Activated CD4-positive, alpha-beta T cell treated with anti-CD3 and anti-CD28 coated beads, Interleukin-2, amount 10 ng/mL, durations not matched to agents 7 days and 5 days (primary cell): ENCODE measurements around the gene ANKRD1. TPM values are rescaled to one million over a fixed set of nuclear protein-coding genes. Genes with fewer than 3 reads are reported as not detected.
"Not testable (repeated sequence)": the region's sequence is repeated elsewhere in the genome, so short reads cannot be mapped to it uniquely, and the experiment has no call there.

Experiments
- CTCF ChIA-PET: fragments of 350-600 bp; sonication (Branson Sonifier 250); formaldehyde crosslinking; loops from one replicate; lab custom pipeline; 2021; ENCODE audit warnings: antibody characterized with exemption; lab: Charles Lee
- POLR2A ChIA-PET: fragments of 350-600 bp; sonication (Branson Sonifier 250); formaldehyde crosslinking; loops from one replicate; lab custom pipeline; 2021; ENCODE audit warnings: antibody characterized with exemption; lab: Charles Lee
- DNase-seq: peaks from one replicate; pipeline ENCODE4 v3.0.0-alpha.2; 2020
- H3K27ac Mint-ChIP-seq: one replicate; pipeline ENCODE4 v1.8.0; 2021; ENCODE audit warnings: mild to moderate bottlenecking, moderate library complexity, mixed read lengths
- H3K27me3 Mint-ChIP-seq: one replicate; pipeline ENCODE4 v1.8.0; 2021; ENCODE audit warnings: mixed read lengths
- H3K36me3 Mint-ChIP-seq: one replicate; pipeline ENCODE4 v1.8.0; 2021; ENCODE audit warnings: low read depth, mixed read lengths
- H3K4me1 Mint-ChIP-seq: one replicate; pipeline ENCODE4 v1.8.0; 2021; ENCODE audit warnings: mixed read lengths
- H3K4me3 Mint-ChIP-seq: one replicate; pipeline ENCODE4 v1.8.0; 2021; ENCODE audit warnings: mild to moderate bottlenecking, moderate library complexity, mixed read lengths
- H3K9me3 Mint-ChIP-seq: one replicate; pipeline ENCODE4 v1.8.0; 2021; ENCODE audit warnings: mixed read lengths
- total RNA-seq, 2 experiments: library from RNA; stranded (reverse); gene quantifications; one replicate each; pipeline ENCODE4 v1.2.3, GENCODE V29; 2021

ANKRD1 gene
- total RNA-seq, 2 experiments from 2014 or later, result not detected

DNA sequence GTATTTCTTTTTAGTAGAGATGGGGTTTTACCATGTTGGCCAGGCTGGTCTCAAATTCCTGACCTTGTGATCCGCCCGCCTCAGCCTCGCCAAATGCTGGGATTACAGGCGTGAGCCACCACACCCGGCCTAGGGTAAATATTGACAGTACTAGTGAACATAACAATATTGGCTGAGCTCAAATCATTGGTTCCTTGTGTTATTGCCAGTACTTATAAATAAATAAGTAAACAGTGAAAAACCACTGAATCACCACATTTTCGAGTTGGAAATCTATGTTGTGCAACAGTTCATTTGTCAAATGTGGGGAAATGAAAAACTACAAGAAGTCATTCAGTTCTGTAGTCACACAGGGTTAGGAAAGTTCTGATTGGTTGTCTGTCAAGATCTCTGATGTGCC, 33.3 kb downstream of the ANKRD1 start:
- Mint-ChIP-seq H3K4me3 (no peak overlapping the region), H3K27me3 (no peaks in the 10 kb centered on the region), H3K9me3 (no peaks in the 10 kb centered on the region), H3K4me1 (peaks cover 4% of the 10 kb centered on the region), H3K27ac (no peak overlapping the region), H3K36me3 (peaks cover 44% of the 10 kb centered on the region)
- no peak for DNase-seq
- POLR2A ChIA-PET, result no interaction called here
- CTCF ChIA-PET, result interaction anchor here (1.2 kb wide), 1 partner anchor 69 kb away, joined by 3 read pairs; no protein-coding TSS in a partner anchor

DNA sequence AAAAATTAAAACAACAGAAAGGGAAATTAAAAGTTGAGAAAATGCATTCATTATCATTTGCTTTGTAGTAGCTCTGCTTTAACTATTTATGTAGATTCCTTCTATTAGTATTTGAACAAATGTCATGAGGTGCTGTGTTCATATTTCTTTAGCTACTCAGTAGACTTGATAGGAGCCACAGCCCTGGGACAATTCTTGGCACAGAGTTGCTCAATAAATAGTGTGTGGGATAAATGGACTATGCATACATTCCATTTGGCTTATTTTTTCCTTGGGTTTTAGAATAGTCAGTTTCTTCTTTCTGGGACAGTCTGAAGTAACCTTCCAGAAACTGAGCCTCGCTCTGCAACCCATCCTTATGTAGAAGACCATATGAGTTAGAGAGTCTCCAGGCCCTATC, 35.7 kb downstream of the ANKRD1 start:
- ChIA-PET CTCF (no interaction called here), POLR2A (no interaction called here)
- H3K4me3 Mint-ChIP-seq, result no peak overlapping the region
- no peaks in the 10 kb centered on the region for H3K27me3 Mint-ChIP-seq
- peaks cover under 1% of the 10 kb centered on the region for H3K4me1 Mint-ChIP-seq
- DNase-seq, result no peak
- peaks cover 35% of the 10 kb centered on the region for H3K36me3 Mint-ChIP-seq
- no peaks in the 10 kb centered on the region for H3K9me3 Mint-ChIP-seq
- H3K27ac Mint-ChIP-seq, result no peak overlapping the region

GRCh38 chr10:90884431-90884830, 36.5 kb downstream of the ANKRD1 start:
- Mint-ChIP-seq H3K4me1 (peaks cover 3% of the 10 kb centered on the region), H3K9me3 (no peaks in the 10 kb centered on the region), H3K4me3 (no peak overlapping the region), H3K36me3 (peaks cover 34% of the 10 kb centered on the region), H3K27ac (no peak overlapping the region), H3K27me3 (no peaks in the 10 kb centered on the region)
- DNase-seq, result no peak
- ChIA-PET POLR2A (no interaction called here), CTCF (interaction anchor here (1.0 kb wide), 1 partner anchor 278 kb away, joined by 3 read pairs; no protein-coding TSS in a partner anchor)

GRCh38 chr10:90880059-90880719, 40.7 kb downstream of the ANKRD1 start:
- H3K4me1 Mint-ChIP-seq, H3K4me3 Mint-ChIP-seq, POLR2A ChIA-PET, H3K27me3 Mint-ChIP-seq, DNase-seq, H3K27ac Mint-ChIP-seq, H3K9me3 Mint-ChIP-seq: not testable (repeated sequence)
- peaks cover 31% of the 10 kb centered on the region for H3K36me3 Mint-ChIP-seq
- CTCF ChIA-PET, result interaction anchor here (0.6 to 1.6 kb wide), 8 partner anchors 10 to 1042 kb away, joined by 3 to 7 read pairs (median 4); no protein-coding TSS in a partner anchor

DNA sequence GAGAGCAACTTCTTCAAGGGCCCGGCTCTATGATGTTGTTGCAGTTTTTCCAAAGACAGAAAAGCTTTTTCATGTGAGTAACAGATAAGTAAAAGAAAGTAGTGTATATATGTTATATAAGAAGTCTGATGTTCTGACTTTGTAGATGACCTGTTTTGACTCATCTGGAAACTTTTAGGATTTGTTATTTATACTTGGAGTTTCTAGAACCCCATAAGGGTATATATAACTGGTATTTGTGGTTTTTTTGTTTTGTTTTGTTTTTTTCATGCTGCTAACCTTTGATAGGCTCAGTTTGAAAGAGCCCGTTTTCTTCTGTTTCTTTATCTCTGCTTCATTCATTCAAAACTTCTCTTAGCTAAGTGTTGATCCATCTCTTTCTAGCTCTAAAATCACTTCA, 41.8 kb downstream of the ANKRD1 start:
- Mint-ChIP-seq H3K4me1 (peaks cover 8% of the 10 kb centered on the region), H3K9me3 (no peaks in the 10 kb centered on the region), H3K36me3 (peaks cover 31% of the 10 kb centered on the region), H3K27me3 (no peaks in the 10 kb centered on the region), H3K4me3 (no peak overlapping the region), H3K27ac (no peak overlapping the region)
- POLR2A ChIA-PET, result no interaction called here
- CTCF ChIA-PET, result interaction anchor here (0.7 to 1.6 kb wide), 8 partner anchors 11 to 1045 kb away, joined by 3 to 7 read pairs (median 3); partner anchors contain the start of gene BTAF1
- DNase-seq, result no peak

DNA sequence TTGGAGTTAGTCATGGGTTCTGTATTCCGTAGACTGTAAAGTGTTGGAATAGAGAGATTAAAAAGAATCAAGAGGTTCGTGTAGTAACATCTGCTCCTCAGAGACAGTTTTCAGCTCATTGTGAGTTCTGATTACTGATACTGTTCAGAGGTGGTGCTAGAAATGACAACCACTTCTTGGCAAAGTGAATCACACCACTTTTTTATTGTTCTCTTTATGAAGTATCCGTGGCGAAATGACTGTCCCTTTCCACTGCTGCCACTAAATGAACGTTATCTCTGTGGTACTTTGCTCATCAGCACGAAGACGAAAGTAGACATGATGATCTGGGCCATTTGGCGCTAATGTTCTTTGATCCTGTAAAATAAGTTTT, 48.3 kb downstream of the ANKRD1 start:
- H3K27me3 Mint-ChIP-seq, result peaks cover 20% of the 10 kb centered on the region
- H3K36me3 Mint-ChIP-seq, result peaks cover 16% of the 10 kb centered on the region
- ChIA-PET POLR2A (no interaction called here), CTCF (interaction anchor here (1.3 to 1.5 kb wide), 4 partner anchors 20 to 39 kb away, joined by 3 to 4 read pairs (median 3); no protein-coding TSS in a partner anchor)
- peak overlapping the region; percentile 97 for H3K4me3 Mint-ChIP-seq
- H3K27ac Mint-ChIP-seq, result peak overlapping the region; percentile 94
- no peak for DNase-seq
- H3K4me1 Mint-ChIP-seq, result peaks cover 38% of the 10 kb centered on the region
- H3K9me3 Mint-ChIP-seq, result peaks cover 6% of the 10 kb centered on the region

DNA sequence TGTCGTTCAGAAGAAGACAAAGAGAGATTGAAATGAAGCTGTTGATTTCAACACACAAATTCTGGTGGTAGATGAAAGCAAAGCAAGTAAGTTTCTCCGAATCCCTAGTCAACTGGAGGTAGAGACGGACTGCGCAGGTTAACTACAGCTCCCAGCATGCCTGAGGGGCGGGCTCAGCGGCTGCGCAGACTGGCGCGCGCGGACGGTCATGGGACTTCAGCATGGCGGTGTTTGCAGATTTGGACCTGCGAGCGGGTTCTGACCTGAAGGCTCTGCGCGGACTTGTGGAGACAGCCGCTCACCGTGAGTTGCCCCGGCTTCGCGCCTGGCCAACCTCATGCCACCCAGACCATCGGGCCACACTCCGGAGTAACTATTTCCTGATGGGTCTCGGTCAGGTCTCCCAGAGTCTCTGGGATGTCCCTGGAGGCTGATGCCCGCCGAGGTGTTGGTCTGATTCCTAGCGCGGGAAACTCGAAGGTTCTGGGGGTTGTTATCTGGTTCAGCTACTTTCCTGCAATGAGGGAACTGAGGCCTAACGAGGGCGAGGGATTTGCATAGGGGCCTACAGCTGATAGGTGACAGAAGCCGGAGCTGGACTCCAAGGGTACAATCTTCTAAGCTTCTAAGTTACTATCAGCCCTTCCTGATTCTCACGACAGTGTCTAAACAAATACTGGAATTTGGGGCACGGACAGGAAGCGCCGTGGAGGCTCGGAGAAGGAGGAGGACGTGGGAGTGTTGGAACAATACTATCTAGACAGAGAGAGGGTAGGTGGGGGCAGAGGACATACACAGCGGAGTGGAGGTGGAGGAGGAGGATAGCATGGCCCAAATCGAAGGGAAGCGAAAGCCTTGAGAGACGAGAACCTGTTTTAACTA, 48.9 kb downstream of the ANKRD1 start, which contains the start of gene RPP30:
Gene RPP30 (plus strand): TSS at position 209 of the 882 bp plus-strand sequence. CDS start 13 bp downstream, at position 222.
- H3K27ac Mint-ChIP-seq, result peak within 1 kb of the TSS; percentile 94
- peaks cover 26% of the 10 kb centered on the region for H3K27me3 Mint-ChIP-seq
- peaks cover 6% of the 10 kb centered on the region for H3K9me3 Mint-ChIP-seq
- H3K4me3 Mint-ChIP-seq, result peak within 1 kb of the TSS; percentile 97
- peak; percentile 86 for DNase-seq
- ChIA-PET POLR2A (interaction anchor here (0.6 kb wide), 1 partner anchor 398 kb away, joined by 9 read pairs; no protein-coding TSS in a partner anchor), CTCF (interaction anchor here (1.0 to 1.5 kb wide), 6 partner anchors 14 to 379 kb away, joined by 3 to 4 read pairs (median 4); partner anchors contain the start of gene HTR7)
- H3K4me1 Mint-ChIP-seq, result peaks cover 38% of the 10 kb centered on the region
- peaks cover 11% of the 10 kb centered on the region for H3K36me3 Mint-ChIP-seq

DNA sequence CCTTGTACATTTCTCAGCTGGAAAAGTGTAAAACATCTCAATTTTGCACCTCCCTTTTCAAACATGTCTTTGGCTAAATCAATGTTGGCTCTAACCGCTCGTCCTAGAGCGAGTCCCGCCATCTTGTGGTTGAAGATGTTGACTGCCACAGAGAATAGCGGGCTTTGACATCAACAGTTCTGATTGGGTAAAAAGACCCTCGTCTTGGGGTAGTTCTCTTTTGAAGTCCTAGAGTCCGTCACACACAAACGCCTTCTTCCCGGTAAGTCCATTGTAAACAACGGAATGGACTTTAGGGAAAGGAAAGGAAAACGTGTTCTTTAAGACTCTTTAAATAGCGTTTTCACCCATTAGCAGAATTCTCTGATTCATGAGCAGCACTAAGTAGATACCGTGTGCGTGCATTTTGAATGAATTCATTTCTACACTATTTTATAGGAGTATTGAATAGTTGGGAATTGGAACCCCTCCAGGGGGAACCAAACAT, 49.6 kb downstream of the ANKRD1 start:
- ChIA-PET CTCF (interaction anchor here (1.0 to 1.4 kb wide), 6 partner anchors 13 to 380 kb away, joined by 3 to 4 read pairs (median 3); partner anchors contain the start of gene HTR7), POLR2A (interaction anchor here (0.6 kb wide), 1 partner anchor 399 kb away, joined by 9 read pairs; no protein-coding TSS in a partner anchor)
- H3K36me3 Mint-ChIP-seq, result peaks cover 7% of the 10 kb centered on the region
- H3K4me1 Mint-ChIP-seq, result peaks cover 38% of the 10 kb centered on the region
- H3K4me3 Mint-ChIP-seq, result peak overlapping the region; percentile 97
- peak; percentile 60 for DNase-seq
- H3K9me3 Mint-ChIP-seq, result peaks cover 6% of the 10 kb centered on the region
- H3K27ac Mint-ChIP-seq, result peak overlapping the region; percentile 94
- H3K27me3 Mint-ChIP-seq, result peaks cover 33% of the 10 kb centered on the region

- no peak overlapping the region for H3K27ac Mint-ChIP-seq
- peaks cover 6% of the 10 kb centered on the region for H3K9me3 Mint-ChIP-seq
- peaks cover 2% of the 10 kb centered on the region for H3K36me3 Mint-ChIP-seq
- ChIA-PET CTCF (interaction anchor here (0.6 to 1.7 kb wide), 3 partner anchors 13 to 52 kb away, joined by 3 to 7 read pairs (median 6); no protein-coding TSS in a partner anchor), POLR2A (no interaction called here)
- H3K4me1 Mint-ChIP-seq, result peaks cover 8% of the 10 kb centered on the region
- no peak for DNase-seq
- no peak overlapping the region for H3K4me3 Mint-ChIP-seq
- peaks cover 72% of the 10 kb centered on the region for H3K27me3 Mint-ChIP-seq
Measured at GRCh38 chr10:90866050-90866598, 54.8 kb downstream of the ANKRD1 start.

DNA sequence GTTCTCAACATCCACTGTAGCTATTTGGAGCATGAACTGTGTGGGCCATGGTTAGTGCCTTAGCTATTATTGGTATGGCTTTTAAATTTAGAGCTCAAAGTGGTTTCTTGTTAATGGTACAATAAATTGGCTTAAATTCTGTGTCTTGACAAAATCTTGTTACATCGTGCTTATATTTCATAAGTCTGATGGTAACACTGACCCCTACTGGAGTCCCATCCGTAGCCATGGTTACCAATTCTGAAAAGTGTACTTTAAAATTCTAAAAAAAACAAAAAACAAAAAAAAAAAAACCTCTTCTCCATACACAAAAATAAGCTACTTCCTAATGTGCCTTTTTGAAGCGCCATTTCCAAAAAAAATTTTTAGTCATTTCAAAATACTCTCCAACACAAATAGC, 55.5 kb downstream of the ANKRD1 start:
- ChIA-PET POLR2A (no interaction called here), CTCF (interaction anchor here (0.6 to 1.7 kb wide), 3 partner anchors 14 to 51 kb away, joined by 3 to 7 read pairs (median 6); no protein-coding TSS in a partner anchor)
- H3K9me3 Mint-ChIP-seq, result peaks cover 5% of the 10 kb centered on the region
- peaks cover 1% of the 10 kb centered on the region for H3K4me1 Mint-ChIP-seq
- H3K36me3 Mint-ChIP-seq, result no peaks in the 10 kb centered on the region
- no peak for DNase-seq
- no peak overlapping the region for H3K27ac Mint-ChIP-seq
- no peak overlapping the region for H3K4me3 Mint-ChIP-seq
- H3K27me3 Mint-ChIP-seq, result peaks cover 77% of the 10 kb centered on the region

DNA sequence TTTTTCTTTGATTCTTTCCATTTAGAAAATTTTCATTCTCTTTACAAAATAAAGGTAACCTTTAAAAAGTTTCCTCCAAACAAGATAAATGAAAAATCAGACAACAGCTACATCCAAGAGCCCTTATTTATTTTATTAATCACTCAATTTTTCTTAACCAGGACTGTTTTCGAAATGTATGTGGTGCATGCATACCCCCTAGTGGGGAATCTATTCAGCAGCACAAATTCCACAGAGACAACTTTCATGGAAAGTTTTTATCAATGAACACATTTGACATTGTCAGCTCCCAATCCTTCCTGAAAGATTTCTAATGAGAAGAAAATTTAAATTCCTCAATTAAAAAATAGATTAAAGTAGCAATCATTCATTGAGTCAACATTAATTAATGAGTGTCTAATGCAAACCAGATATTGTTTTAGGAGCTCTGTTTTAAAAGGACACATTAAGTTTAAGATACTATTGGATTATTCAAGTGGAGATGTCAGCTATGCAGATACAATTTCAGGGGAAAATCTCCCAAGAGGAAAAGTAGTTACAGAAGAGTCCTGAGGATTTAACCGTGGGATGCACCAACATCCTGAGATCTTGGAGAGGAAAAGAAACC, 57.9 kb downstream of the ANKRD1 start:
- Mint-ChIP-seq H3K27ac (no peak overlapping the region), H3K9me3 (no peaks in the 10 kb centered on the region), H3K27me3 (peaks cover 80% of the 10 kb centered on the region), H3K36me3 (no peaks in the 10 kb centered on the region), H3K4me1 (peaks cover 6% of the 10 kb centered on the region), H3K4me3 (no peak overlapping the region)
- POLR2A ChIA-PET, result no interaction called here
- no peak for DNase-seq
- CTCF ChIA-PET, result no interaction called here
